Mesenchymal stem cell (in vitro differentiated cells and primary cell): Measurements from ENCODE around the gene KIF14.
A peak's percentile ranks its signal among the peaks of the same experiment; 100 is the strongest.

Experiments
- DNase-seq: peaks from one replicate; pipeline ENCODE4 v3.0.0-alpha.2; 2013
- H2AFZ ChIP-seq: one replicate; pipeline ENCODE4 v1.6.1; 2013; ENCODE audit warnings: low read depth, mild to moderate bottlenecking, control low read depth, inconsistent platforms, low read length, moderate library complexity
- H2AK5ac ChIP-seq: 2 replicates; pipeline ENCODE4 v1.6.1; 2013; ENCODE audit warnings: low read length, moderate library complexity, mild to moderate bottlenecking, inconsistent platforms; ENCODE audit not compliant: severe bottlenecking
- H2BK120ac ChIP-seq: one replicate; pipeline ENCODE4 v1.6.1; 2013; ENCODE audit warnings: low read depth, mild to moderate bottlenecking, inconsistent platforms, low read length, moderate library complexity
- H2BK12ac ChIP-seq, 2 experiments: one replicate each; pipeline ENCODE4 v1.6.1; 2013; ENCODE audit warnings: inconsistent platforms in 2 of 2, low read length in 2 of 2, mild to moderate bottlenecking in 2 of 2, moderate library complexity in 2 of 2, control low read depth in 1 of 2
- H2BK15ac ChIP-seq: one replicate; pipeline ENCODE4 v1.6.1; 2013; ENCODE audit warnings: mild to moderate bottlenecking, low read depth, inconsistent platforms; ENCODE audit not compliant: poor library complexity, severe bottlenecking
- H2BK5ac ChIP-seq: 2 replicates; pipeline ENCODE4 v1.6.1; 2013; ENCODE audit warnings: low read depth, mild to moderate bottlenecking, low read length, control low read depth, inconsistent platforms; ENCODE audit not compliant: poor library complexity, severe bottlenecking
- H3K14ac ChIP-seq, 2 experiments: one replicate each; pipeline ENCODE4 v1.6.1; 2013; ENCODE audit warnings: inconsistent platforms in 2 of 2, low read length in 2 of 2, control low read depth in 1 of 2, mild to moderate bottlenecking in 1 of 2, moderate library complexity in 1 of 2
- H3K18ac ChIP-seq, 2 experiments: one replicate each; pipeline ENCODE4 v1.6.1; 2013; ENCODE audit warnings: inconsistent platforms in 2 of 2, low read length in 2 of 2, control low read depth in 1 of 2, low read depth in 1 of 2, mild to moderate bottlenecking in 1 of 2
- H3K23ac ChIP-seq, 2 experiments: one replicate each; pipeline ENCODE4 v1.6.1; 2013; ENCODE audit warnings: inconsistent platforms in 2 of 2, low read length in 2 of 2, mild to moderate bottlenecking in 2 of 2, moderate library complexity in 2 of 2, control low read depth in 1 of 2
- H3K27ac ChIP-seq: 2 replicates; pipeline ENCODE4 v1.5.1; 2013; ENCODE audit warnings: mild to moderate bottlenecking, moderate library complexity, low read length, control low read depth, inconsistent platforms; ENCODE audit not compliant: poor library complexity, severe bottlenecking
- H3K27me3 ChIP-seq, 2 experiments: 2 replicates each; pipeline versions ENCODE4 v1.6.1 to v1.7.0; 2013; ENCODE audit warnings: low read length in 2 of 2, mild to moderate bottlenecking in 2 of 2, moderate library complexity in 2 of 2, control low read depth in 1 of 2, inconsistent platforms in 1 of 2; ENCODE audit not compliant: control insufficient read depth in 1 of 2, insufficient read depth in 1 of 2
- H3K36me3 ChIP-seq, 2 experiments: 2 replicates each; pipeline versions ENCODE4 v1.6.1 to v1.7.0; 2013; ENCODE audit warnings: low read length in 2 of 2, control low read depth in 1 of 2, inconsistent platforms in 1 of 2, low read depth in 1 of 2, mild to moderate bottlenecking in 1 of 2; ENCODE audit not compliant: insufficient read depth in 2 of 2, control insufficient read depth in 1 of 2
- H3K4ac ChIP-seq, 2 experiments: one replicate each; pipeline ENCODE4 v1.6.1; 2013; ENCODE audit warnings: inconsistent platforms in 2 of 2, low read length in 2 of 2, mild to moderate bottlenecking in 2 of 2, moderate library complexity in 2 of 2, control low read depth in 1 of 2, low read depth in 1 of 2
- H3K4me1 ChIP-seq: 2 replicates; pipeline ENCODE4 v1.6.1; 2013; ENCODE audit warnings: low read depth, low read length, control low read depth; ENCODE audit not compliant: control insufficient read depth, insufficient read depth
- H3K4me2 ChIP-seq: 2 replicates; pipeline ENCODE4 v1.6.1; 2013; ENCODE audit warnings: low read length, mild to moderate bottlenecking, inconsistent platforms; ENCODE audit not compliant: poor library complexity, severe bottlenecking
- H3K4me3 ChIP-seq, 2 experiments: 2 replicates each; pipeline versions ENCODE4 v1.5.1 to v1.7.0; 2013; ENCODE audit warnings: low read length in 2 of 2, mild to moderate bottlenecking in 2 of 2, control low read depth in 1 of 2, low read depth in 1 of 2; ENCODE audit not compliant: insufficient read depth in 1 of 2
- H3K79me1 ChIP-seq: replicated peaks from 2 replicates; pipeline ENCODE4 v1.6.1; 2013; ENCODE audit warnings: mild to moderate bottlenecking, control low read depth, low read length, inconsistent platforms; ENCODE audit not compliant: poor library complexity, severe bottlenecking
- H3K9ac ChIP-seq: 2 replicates; pipeline ENCODE4 v1.7.0; 2013; ENCODE audit warnings: mild to moderate bottlenecking, low read length, moderate library complexity
- H3K9me3 ChIP-seq: 2 replicates; pipeline ENCODE4 v1.7.0; 2013; ENCODE audit warnings: mild to moderate bottlenecking, low read length; ENCODE audit not compliant: control insufficient read depth
- H4K8ac ChIP-seq: one replicate; pipeline ENCODE4 v1.6.1; 2013; ENCODE audit warnings: inconsistent platforms, mild to moderate bottlenecking, low read length, moderate library complexity
- H4K91ac ChIP-seq: one replicate; pipeline ENCODE4 v1.6.1; 2013; ENCODE audit warnings: mild to moderate bottlenecking, low read length, inconsistent platforms
- WGBS: methylation state at CpG from one replicate; pipeline ENCODE4 v1.1.7; 2013; ENCODE audit warnings: mixed read lengths; 5-methylcytosine and 5-hydroxymethylcytosine counted together

The KIF14 gene

GRCh38 chr1:200524092-200524491, 96.5 kb downstream of the KIF14 start:
- H3K27me3 ChIP-seq = no peaks in the 10 kb centered on the region
- no peaks in the 10 kb centered on the region for H3K36me3 ChIP-seq
- H3K9ac ChIP-seq = no peak overlapping the region
- H3K4me1 ChIP-seq = peaks cover 19% of the 10 kb centered on the region
- no peaks in the 10 kb centered on the region for H3K9me3 ChIP-seq
- no peak for DNase-seq
- no peak overlapping the region for H3K4me2 ChIP-seq
- H2AFZ ChIP-seq = no peak overlapping the region
- no peak overlapping the region for H4K91ac ChIP-seq
- no peak overlapping the region for H3K18ac ChIP-seq
- H3K4ac ChIP-seq = no peak overlapping the region
- H2BK15ac ChIP-seq = no peak overlapping the region
- WGBS = 100% methylated on average over 2 of the region's 2 CpGs
- no peak overlapping the region for H2BK120ac ChIP-seq
- no peak overlapping the region for H3K4me3 ChIP-seq
- no peak overlapping the region for H4K8ac ChIP-seq
- no peak overlapping the region for H3K14ac ChIP-seq
- H2AK5ac ChIP-seq = peak overlapping the region; percentile 76
- H3K79me1 ChIP-seq = no peaks in the 10 kb centered on the region
- H2BK12ac ChIP-seq = no peak overlapping the region
- no peak overlapping the region for H3K23ac ChIP-seq
- no peak overlapping the region for H2BK5ac ChIP-seq
- H3K27ac ChIP-seq = peak overlapping the region; percentile 36

DNA sequence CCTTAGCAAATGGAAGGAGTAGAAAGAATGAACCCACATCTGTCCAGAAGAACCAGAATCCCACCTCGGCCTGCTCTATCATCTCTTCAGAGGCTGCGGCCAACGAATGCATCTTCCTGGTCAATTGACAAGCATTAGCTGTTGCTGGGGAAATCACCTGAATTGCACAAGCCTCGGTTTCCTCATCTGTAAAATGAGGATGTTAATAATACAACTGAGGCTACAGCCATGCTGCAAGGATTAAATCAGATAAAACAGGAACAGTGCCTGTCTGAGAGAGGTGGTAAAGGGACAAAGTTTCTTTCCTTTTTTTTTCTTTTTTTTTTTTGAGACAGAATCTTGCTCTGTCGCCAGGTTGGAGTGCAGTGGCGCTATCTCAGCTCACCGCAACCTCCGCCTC, 99.8 kb downstream of the KIF14 start:
- Histone ChIP-seq H3K27me3 (no peaks in the 10 kb centered on the region), H3K79me1 (no peaks in the 10 kb centered on the region), H3K36me3 (no peaks in the 10 kb centered on the region), H3K4me2 (no peak overlapping the region), H3K9me3 (no peaks in the 10 kb centered on the region), H2BK5ac (no peak overlapping the region), H3K18ac (no peak overlapping the region), H3K4me1 (peaks cover 6% of the 10 kb centered on the region), H3K4ac (no peak overlapping the region), H4K8ac (no peak overlapping the region), H2BK120ac (no peak overlapping the region), H2BK12ac (no peak overlapping the region), H2AK5ac (no peak overlapping the region), H2BK15ac (no peak overlapping the region), H3K23ac (no peak overlapping the region), H3K9ac (no peak overlapping the region), H4K91ac (no peak overlapping the region), H2AFZ (no peak overlapping the region), H3K27ac (no peak overlapping the region), H3K4me3 (no peak overlapping the region), H3K14ac (no peak overlapping the region)
- DNase-seq = no peak
- WGBS = 91% methylated on average over 8 of the region's 8 CpGs

DNA sequence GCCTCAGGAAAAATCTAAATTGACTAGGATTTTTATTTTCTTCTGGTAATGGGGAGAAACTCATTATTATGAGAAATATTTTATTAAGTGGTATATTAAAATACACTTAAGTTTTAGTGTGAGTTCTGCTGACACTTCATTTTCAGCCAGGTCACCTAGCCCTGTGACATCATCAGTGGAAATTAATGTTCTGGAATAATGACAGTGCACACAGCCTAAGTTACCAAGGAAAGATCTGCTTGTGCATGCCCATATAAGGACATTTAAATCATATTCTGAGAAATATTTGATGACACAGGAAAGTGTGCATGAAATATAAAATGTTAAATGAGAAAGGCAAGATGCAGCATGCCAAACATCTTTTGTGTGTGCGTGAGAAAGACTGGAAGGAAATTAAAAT, 102.0 kb downstream of the KIF14 start:
- Histone ChIP-seq H3K4ac (no peak overlapping the region), H3K14ac (no peak overlapping the region)
- no CpG with 5 or more reads among the region's 1 CpG for WGBS

GRCh38 chr1:200512191-200512590, 108.4 kb downstream of the KIF14 start:
- Histone ChIP-seq H3K4ac (no peak overlapping the region), H2AK5ac (no peak overlapping the region), H3K36me3 (no peaks in the 10 kb centered on the region), H2BK120ac (no peak overlapping the region), H3K9me3 (no peaks in the 10 kb centered on the region), H3K9ac (peak overlapping the region; percentile 88), H4K8ac (no peak overlapping the region), H3K27me3 (no peaks in the 10 kb centered on the region), H3K79me1 (no peaks in the 10 kb centered on the region), H3K4me1 (no peaks in the 10 kb centered on the region), H3K18ac (no peak overlapping the region), H3K23ac (no peak overlapping the region), H2BK12ac (no peak overlapping the region), H2AFZ (no peak overlapping the region), H2BK15ac (no peak overlapping the region), H3K14ac (no peak overlapping the region), H3K27ac (peak overlapping the region; percentile 5), H3K4me2 (no peak overlapping the region), H2BK5ac (no peak overlapping the region), H3K4me3 (no peak overlapping the region), H4K91ac (no peak overlapping the region)
- peak; percentile 56 for DNase-seq
- WGBS = 70% methylated on average over 3 of the region's 3 CpGs

More for the DNA sequence above, 102.0 kb downstream of the KIF14 start:
- no peaks in the 10 kb centered on the region for H3K27me3 ChIP-seq
- no peak overlapping the region for H2BK120ac ChIP-seq
- no peak overlapping the region for H3K4me2 ChIP-seq
- no peak overlapping the region for H3K18ac ChIP-seq
- H4K91ac ChIP-seq = no peak overlapping the region
- no peak for DNase-seq
- no peaks in the 10 kb centered on the region for H3K79me1 ChIP-seq
- H3K4me3 ChIP-seq = no peak overlapping the region
- H3K36me3 ChIP-seq = no peaks in the 10 kb centered on the region
- H3K9me3 ChIP-seq = no peaks in the 10 kb centered on the region
- H3K4me1 ChIP-seq = peaks cover 2% of the 10 kb centered on the region
- H2AFZ ChIP-seq = no peak overlapping the region
- no peak overlapping the region for H2BK12ac ChIP-seq
- H3K23ac ChIP-seq = no peak overlapping the region
- H3K9ac ChIP-seq = no peak overlapping the region
- no peak overlapping the region for H2AK5ac ChIP-seq
- no peak overlapping the region for H2BK5ac ChIP-seq
- no peak overlapping the region for H3K27ac ChIP-seq
- no peak overlapping the region for H2BK15ac ChIP-seq
- no peak overlapping the region for H4K8ac ChIP-seq
